GM19463 (cell line): ENCODE results near the gene ERCC8.

Experiments used
- ATAC-seq: cut with Tn5 transposase; IDR thresholded peaks from one replicate; pipeline ENCODE4 v1.9.1; 2021; ENCODE audit warnings: mild to moderate bottlenecking, moderate library complexity; ENCODE audit not compliant: unreplicated experiment

ERCC8 gene

DNA sequence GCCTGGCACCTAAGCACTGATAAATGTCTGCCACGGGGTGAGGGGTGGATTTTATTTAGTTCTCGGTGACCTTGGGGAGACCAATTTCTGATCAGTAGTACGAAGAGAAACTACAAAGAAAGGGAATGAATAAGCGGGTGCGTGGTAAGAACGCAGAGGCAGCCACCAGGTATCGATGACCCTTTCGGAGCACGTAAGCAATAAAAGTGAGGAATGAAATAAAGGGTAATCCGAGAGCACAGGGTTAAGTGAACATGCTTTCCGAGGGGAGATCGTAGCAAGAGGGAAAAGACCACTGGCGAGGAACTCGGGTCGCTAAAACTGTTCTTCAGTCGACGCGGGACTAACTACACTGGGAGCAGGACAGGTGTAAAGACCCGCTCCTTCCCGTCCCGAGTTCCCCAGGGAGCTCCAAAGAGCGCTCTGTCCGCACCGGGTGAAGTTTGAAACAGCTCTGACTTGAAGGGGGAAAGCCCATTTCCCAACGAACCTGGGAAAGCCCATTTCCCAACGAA lies 101.9 kb downstream of the ERCC8 start:
- ATAC-seq = no peak

DNA sequence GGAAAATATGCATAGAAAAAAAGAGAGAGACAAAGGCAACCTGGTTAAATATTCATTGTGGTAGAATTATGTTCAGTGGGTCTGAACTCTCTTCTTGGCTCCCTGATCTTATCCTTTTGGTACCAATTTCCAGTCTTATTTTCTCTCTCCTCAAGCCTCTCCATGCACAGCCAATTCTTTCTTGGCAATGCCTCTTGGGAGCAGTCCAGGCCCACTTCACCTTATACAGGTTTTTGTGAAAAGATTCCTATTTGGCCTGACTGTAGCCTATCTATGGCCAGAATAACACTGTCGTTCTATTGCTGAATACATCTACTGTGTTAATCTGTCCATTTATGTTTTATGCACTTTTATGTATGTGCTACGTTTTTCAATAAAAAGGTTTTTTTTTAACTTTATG lies 103.5 kb downstream of the ERCC8 start:
- no peak for ATAC-seq

DNA sequence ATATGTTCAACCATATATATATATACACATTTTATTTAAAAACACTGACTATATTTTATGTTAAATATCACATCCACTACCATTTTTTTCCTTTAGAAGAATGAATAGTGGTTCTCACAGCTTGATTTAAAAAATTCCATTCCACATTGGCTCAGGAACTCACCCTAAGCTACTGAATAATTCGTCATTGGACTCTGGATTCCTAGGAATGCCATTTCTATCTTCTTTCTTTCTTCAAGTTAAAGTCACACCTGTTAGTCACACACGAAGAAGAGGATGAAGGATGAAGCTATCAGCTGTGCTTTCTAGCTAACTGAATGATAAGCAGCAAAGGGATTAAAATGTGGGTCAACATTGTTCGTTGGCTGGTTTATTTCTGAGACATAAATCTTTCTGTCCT lies 108.7 kb downstream of the ERCC8 start:
- ATAC-seq = no peak

DNA sequence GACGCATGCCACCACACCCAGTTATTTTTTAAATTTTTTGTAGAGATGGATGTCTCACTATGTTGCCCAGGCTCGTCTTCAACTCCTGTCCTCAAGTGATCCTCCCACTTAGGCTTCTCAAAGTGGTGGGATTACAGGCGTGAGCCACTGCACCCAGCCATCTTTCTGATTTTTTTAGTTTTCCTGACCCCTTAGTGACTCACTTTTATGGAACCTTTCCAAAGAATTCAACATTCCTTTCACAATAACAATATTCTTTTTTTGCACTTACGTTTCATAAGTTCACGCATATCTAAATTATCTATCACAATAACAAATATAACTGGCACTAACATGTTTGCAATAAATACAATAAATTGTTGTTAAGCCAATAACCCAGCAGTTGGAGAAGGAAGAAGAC lies 109.3 kb downstream of the ERCC8 start:
- no peak for ATAC-seq

DNA sequence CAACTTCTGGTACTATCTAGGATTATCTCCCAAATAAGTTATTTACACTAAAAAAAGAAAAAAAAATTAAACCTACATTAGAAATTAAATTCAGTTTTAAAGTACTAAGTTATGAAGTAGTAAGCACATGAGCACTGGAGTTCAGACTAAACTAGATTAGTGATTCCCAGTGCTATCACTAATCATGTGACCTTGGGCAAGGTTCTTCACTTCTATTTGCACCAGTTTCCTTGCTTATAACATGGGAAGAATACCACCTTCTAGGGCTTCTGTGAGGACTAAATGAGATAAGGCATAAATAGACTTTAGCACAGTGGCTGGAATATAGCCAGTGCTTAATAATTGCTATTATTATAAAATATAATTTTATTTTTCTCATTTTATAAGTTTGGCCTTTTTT lies 111.3 kb downstream of the ERCC8 start:
- no peak for ATAC-seq

DNA sequence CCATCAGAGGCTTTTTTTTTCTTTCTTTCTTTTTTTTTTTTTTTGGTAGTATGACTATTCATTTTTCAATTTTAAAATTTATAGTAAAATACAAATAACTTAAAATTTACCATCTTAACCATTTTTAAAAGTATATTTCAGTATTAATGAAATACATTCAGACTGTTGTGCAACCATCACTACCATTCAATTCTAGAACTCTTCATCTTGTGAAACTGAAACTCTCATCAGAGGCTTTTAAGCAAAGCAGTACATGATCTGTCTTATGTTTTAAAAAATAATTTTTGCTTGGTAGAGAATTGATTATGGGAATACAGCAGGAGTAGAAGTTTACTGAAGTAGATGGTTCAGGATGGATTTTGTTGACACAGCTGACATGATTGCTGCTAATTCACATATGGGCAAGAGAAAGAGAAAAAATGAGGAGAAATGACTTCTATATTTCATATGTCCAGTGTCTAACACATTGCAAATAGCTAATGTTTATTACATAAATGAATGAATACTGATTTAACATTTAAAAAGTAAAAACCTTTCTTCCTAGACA lies 114.2 kb downstream of the ERCC8 start:
- no peak for ATAC-seq

DNA sequence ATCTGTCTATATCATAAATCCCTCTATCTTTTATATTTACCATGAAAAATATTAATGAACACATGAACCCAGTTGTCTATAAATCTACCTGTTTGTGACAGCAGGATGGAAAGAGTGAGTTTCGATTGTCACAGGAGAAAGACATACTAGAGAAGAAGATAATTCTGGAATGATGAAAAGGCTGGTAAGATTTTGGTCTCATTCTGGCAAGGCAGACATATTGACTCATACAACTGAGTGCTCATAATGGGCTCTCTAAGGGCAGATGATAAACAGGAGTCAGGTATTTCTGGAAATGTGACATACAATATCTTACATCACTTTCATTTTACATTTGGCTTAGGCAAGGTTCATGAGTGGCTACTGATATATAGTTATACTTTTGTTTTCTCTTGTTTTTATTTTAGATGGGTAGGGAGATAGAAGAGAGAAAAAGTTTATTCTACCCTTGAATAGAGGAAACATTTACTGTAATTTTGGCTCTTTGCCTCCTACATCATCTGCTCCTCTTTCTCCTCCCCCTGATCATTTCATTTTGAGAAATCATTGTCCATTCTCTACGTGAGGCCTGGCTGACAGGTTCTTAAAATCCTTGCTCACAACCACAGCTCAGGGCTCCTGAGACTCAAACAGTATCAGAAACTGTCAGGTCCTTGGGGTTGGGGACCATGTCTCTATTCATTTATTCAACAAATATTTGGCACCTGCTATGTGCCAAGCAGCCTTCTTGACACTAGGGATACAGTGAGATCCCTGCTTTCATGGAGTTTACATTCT lies 115.2 kb downstream of the ERCC8 start:
- no peak for ATAC-seq

DNA sequence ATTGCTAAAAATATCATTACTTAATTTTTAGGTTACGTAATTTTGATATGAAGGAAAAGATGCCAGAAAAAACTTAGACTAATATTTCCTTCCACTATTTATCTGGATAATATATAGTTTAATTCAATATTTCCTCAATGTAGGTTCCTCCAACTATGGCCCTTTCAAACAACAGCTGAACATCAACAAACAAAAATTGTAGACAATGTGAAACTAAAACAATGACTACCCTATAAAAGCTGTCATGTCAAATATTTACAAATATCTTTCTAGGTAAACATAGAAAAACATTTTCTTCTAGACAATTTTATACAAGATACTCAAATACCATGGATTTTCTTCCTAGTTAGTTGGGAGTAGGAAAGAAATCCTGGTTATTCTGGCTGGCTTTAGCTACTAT lies 117.7 kb downstream of the ERCC8 start:
- no peak for ATAC-seq

DNA sequence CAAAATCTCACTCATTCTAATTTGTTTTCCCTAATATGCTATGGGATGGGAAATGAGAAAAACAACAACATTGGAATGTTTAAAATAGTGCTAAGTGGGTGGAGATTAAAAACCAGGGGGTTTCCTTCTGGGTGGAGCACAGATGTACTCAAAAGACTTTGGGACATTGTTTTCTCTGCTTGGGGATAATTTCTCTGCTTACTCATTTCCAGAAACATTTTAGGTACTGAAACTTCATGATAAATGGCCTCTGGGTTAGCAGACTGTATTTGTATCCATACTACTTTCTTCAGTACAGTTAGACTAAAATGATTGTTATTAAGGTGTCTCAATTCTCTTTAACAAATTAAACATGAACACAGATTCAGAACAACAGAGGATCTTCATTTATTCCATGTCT lies 118.2 kb downstream of the ERCC8 start:
- ATAC-seq = peak; percentile 82
